Transverse colon (tissue), 4 donors: ENCODE results near the gene SMC4.

Experiments used
- EP300 ChIP-seq: sonication (generic); formaldehyde crosslinking; IDR thresholded peaks from one replicate; pipeline ENCODE4 v1.6.1; 2017; ENCODE audit warnings: antibody characterized with exemption, low read depth
- POLR2A ChIP-seq: fragments of 450-650 bp; IDR thresholded peaks from one replicate; pipeline ENCODE4 v1.6.1; 2016; ENCODE audit warnings: antibody characterized with exemption, mild to moderate bottlenecking, moderate library complexity
- POLR2AphosphoS5 ChIP-seq, 3 donors: sonication (generic); formaldehyde crosslinking; IDR thresholded peaks; one replicate each; pipeline ENCODE4 v1.6.1; 2016; ENCODE audit warnings: antibody characterized with exemption in 3 of 3
- TF ChIP-seq, protein P1 (sequence below), 5 experiments: fragments of 200-600 bp in 3 of 5; fragments of 450-650 bp in 2 of 5; sonication (generic) in 3 of 5; IDR thresholded peaks; 1 replicate in 2 of 5; 2 replicates in 3 of 5; pipeline ENCODE4 v1.5.1; 2016 to 2017; ENCODE audit warnings: antibody characterized with exemption in 5 of 5, inconsistent platforms in 3 of 5, mild to moderate bottlenecking in 2 of 5, moderate library complexity in 1 of 5

DNA sequence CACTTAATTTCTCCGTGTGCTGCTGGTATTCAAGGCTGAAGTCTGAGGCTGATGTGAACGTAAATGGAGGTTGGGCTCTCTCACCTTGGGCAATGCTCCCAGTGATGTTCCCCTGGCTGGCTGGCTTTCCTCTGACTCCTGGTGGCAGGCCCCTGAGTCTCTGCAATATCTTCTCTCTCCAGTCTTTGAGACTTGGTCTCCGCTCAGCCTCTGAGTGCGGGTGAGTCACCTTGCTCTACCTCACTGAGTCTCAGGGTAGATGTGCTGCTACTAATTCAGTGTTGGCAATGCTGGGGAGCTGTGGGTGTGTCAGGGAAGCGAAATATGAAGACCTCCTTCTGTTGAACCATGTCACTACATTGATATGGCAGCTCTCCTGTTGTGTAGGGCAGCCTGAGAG, 81.5 kb downstream of the SMC4 start:
- TF ChIP-seq POLR2A (no peak), POLR2AphosphoS5 (IDR thresholded peaks at IDR 0.05) (no peak), EP300 (no peak)
- TF ChIP-seq, protein P1, sequence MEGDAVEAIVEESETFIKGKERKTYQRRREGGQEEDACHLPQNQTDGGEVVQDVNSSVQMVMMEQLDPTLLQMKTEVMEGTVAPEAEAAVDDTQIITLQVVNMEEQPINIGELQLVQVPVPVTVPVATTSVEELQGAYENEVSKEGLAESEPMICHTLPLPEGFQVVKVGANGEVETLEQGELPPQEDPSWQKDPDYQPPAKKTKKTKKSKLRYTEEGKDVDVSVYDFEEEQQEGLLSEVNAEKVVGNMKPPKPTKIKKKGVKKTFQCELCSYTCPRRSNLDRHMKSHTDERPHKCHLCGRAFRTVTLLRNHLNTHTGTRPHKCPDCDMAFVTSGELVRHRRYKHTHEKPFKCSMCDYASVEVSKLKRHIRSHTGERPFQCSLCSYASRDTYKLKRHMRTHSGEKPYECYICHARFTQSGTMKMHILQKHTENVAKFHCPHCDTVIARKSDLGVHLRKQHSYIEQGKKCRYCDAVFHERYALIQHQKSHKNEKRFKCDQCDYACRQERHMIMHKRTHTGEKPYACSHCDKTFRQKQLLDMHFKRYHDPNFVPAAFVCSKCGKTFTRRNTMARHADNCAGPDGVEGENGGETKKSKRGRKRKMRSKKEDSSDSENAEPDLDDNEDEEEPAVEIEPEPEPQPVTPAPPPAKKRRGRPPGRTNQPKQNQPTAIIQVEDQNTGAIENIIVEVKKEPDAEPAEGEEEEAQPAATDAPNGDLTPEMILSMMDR (IDR thresholded peaks at IDR 0.05), result no peak
